Measurements from ENCODE around the gene MYBPC1. TPM values are rescaled to one million over a fixed set of nuclear protein-coding genes. Genes with fewer than 3 reads are reported as not detected.

MYBPC1 gene
- total RNA-seq, 1 experiment from 2014 or later: not detected

- POLR2A ChIA-PET: no interaction called here
- no peak for DNase-seq
- Histone ChIP-seq H3K9me3 (no peaks in the 10 kb centered on the region), H3K27me3 (replicated peaks; ENCODE audit: control insufficient read depth, insufficient read depth, low read length) (no peaks in the 10 kb centered on the region), H3K36me3 (ENCODE audit: control insufficient read depth, insufficient read depth, low read length) (no peaks in the 10 kb centered on the region), H3K4me1 (peaks cover 61% of the 10 kb centered on the region), H3K4me3 (ENCODE audit: low read depth, low read length) (no peak overlapping the region)
- H3K36me3 Mint-ChIP-seq (ENCODE audit: insufficient read depth, unreplicated experiment): peaks cover 7% of the 10 kb centered on the region
- intact Hi-C loops (cut with micrococcal nuclease; ENCODE audit: unreplicated experiment): no loop called here
- H3K9me3 Mint-ChIP-seq (ENCODE audit: unreplicated experiment): peaks cover 8% of the 10 kb centered on the region
- no TSS peak for BruUV-seq (replicated peaks)
- H3K27ac Mint-ChIP-seq (ENCODE audit: unreplicated experiment): peak overlapping the region; percentile 32
- TF ChIP-seq, protein P1, sequence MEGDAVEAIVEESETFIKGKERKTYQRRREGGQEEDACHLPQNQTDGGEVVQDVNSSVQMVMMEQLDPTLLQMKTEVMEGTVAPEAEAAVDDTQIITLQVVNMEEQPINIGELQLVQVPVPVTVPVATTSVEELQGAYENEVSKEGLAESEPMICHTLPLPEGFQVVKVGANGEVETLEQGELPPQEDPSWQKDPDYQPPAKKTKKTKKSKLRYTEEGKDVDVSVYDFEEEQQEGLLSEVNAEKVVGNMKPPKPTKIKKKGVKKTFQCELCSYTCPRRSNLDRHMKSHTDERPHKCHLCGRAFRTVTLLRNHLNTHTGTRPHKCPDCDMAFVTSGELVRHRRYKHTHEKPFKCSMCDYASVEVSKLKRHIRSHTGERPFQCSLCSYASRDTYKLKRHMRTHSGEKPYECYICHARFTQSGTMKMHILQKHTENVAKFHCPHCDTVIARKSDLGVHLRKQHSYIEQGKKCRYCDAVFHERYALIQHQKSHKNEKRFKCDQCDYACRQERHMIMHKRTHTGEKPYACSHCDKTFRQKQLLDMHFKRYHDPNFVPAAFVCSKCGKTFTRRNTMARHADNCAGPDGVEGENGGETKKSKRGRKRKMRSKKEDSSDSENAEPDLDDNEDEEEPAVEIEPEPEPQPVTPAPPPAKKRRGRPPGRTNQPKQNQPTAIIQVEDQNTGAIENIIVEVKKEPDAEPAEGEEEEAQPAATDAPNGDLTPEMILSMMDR (IDR thresholded peaks at IDR 0.05; ENCODE audit: insufficient read depth in 1 of 2, low read depth in 1 of 2, low read length in 1 of 2, severe bottlenecking in 1 of 2, unreplicated experiment in 1 of 2): no peak
- no peaks in the 10 kb centered on the region for H3K27me3 Mint-ChIP-seq (ENCODE audit: insufficient read depth, unreplicated experiment)
- CTCF ChIA-PET: no interaction called here
- peaks cover 33% of the 10 kb centered on the region for H3K4me1 Mint-ChIP-seq (ENCODE audit: low read depth, unreplicated experiment)
- no peak overlapping the region for H3K4me3 Mint-ChIP-seq (ENCODE audit: unreplicated experiment)
These were observed 9.4 kb downstream of the MYBPC1 start for GRCh38 chr12:101604132-101604531.

- peaks cover 8% of the 10 kb centered on the region for H3K9me3 Mint-ChIP-seq (ENCODE audit: unreplicated experiment)
- intact Hi-C loops (cut with micrococcal nuclease; ENCODE audit: unreplicated experiment): loop anchor here (1.0 to 2.0 kb wide), 3 partner anchors 29 to 89 kb away; partner anchors contain the start of gene CHPT1
These were observed 13.1 kb downstream of the MYBPC1 start for GRCh38 chr12:101607894-101608293.

GRCh38 chr12:101608301-101609133 lies 13.7 kb downstream of the MYBPC1 start:
- Histone ChIP-seq H3K27me3 (replicated peaks; ENCODE audit: control insufficient read depth, insufficient read depth, low read length) (no peaks in the 10 kb centered on the region), H3K4me3 (ENCODE audit: low read depth, low read length) (no peak overlapping the region), H3K9me3 (no peaks in the 10 kb centered on the region), H3K4me1 (peaks cover 45% of the 10 kb centered on the region), H3K36me3 (ENCODE audit: control insufficient read depth, insufficient read depth, low read length) (no peaks in the 10 kb centered on the region)
- TF ChIP-seq, protein P1 (IDR thresholded peaks at IDR 0.05; ENCODE audit: insufficient read depth in 1 of 2, low read depth in 1 of 2, low read length in 1 of 2, severe bottlenecking in 1 of 2, unreplicated experiment in 1 of 2): no peak
- ChIA-PET POLR2A (no interaction called here), CTCF (interaction anchor here (1.0 kb wide), 1 partner anchor 201 kb away, joined by 3 read pairs; the partner anchor contains the start of gene ARL1)
- Mint-ChIP-seq H3K27ac (ENCODE audit: unreplicated experiment) (peak overlapping the region; percentile 99), H3K27me3 (ENCODE audit: insufficient read depth, unreplicated experiment) (no peaks in the 10 kb centered on the region), H3K4me1 (ENCODE audit: low read depth, unreplicated experiment) (peaks cover 22% of the 10 kb centered on the region), H3K9me3 (ENCODE audit: unreplicated experiment) (peaks cover 8% of the 10 kb centered on the region), H3K4me3 (ENCODE audit: unreplicated experiment) (peak overlapping the region; percentile 74), H3K36me3 (ENCODE audit: insufficient read depth, unreplicated experiment) (peaks cover 7% of the 10 kb centered on the region)
- TSS peak; percentile 85 for BruUV-seq (replicated peaks)
- DNase-seq: peak; percentile 90 to 92
- intact Hi-C loops (cut with micrococcal nuclease; ENCODE audit: unreplicated experiment): loop anchor here (1.0 to 2.0 kb wide), 3 partner anchors 28 to 89 kb away; partner anchors contain the start of gene CHPT1

More at GRCh38 chr12:101607894-101608293, 13.1 kb downstream of the MYBPC1 start:
- Mint-ChIP-seq H3K36me3 (ENCODE audit: insufficient read depth, unreplicated experiment) (peaks cover 7% of the 10 kb centered on the region), H3K4me1 (ENCODE audit: low read depth, unreplicated experiment) (peaks cover 22% of the 10 kb centered on the region), H3K4me3 (ENCODE audit: unreplicated experiment) (peak overlapping the region; percentile 74), H3K27me3 (ENCODE audit: insufficient read depth, unreplicated experiment) (no peaks in the 10 kb centered on the region), H3K27ac (ENCODE audit: unreplicated experiment) (peak overlapping the region; percentile 99)
- BruUV-seq (replicated peaks): no TSS peak
- peaks cover 45% of the 10 kb centered on the region for H3K4me1 ChIP-seq
- ChIA-PET CTCF (interaction anchor here (1.0 kb wide), 1 partner anchor 201 kb away, joined by 3 read pairs; the partner anchor contains the start of gene ARL1), POLR2A (no interaction called here)
- no peaks in the 10 kb centered on the region for H3K27me3 ChIP-seq (replicated peaks; ENCODE audit: control insufficient read depth, insufficient read depth, low read length)
- TF ChIP-seq, protein P1 (IDR thresholded peaks at IDR 0.05; ENCODE audit: insufficient read depth in 1 of 2, low read depth in 1 of 2, low read length in 1 of 2, severe bottlenecking in 1 of 2, unreplicated experiment in 1 of 2): no peak
- no peak overlapping the region for H3K4me3 ChIP-seq (ENCODE audit: low read depth, low read length)
- no peaks in the 10 kb centered on the region for H3K36me3 ChIP-seq (ENCODE audit: control insufficient read depth, insufficient read depth, low read length)
- peak; percentile 50 for DNase-seq
- no peaks in the 10 kb centered on the region for H3K9me3 ChIP-seq

Measured in Caco-2 (cell line).